ENCODE data around the gene SWAP70.

Gene SWAP70

GRCh38 chr11:9802291-9802861 lies 138.5 kb downstream of the SWAP70 start:
- intact Hi-C loops (cut with DNase I) = no loop called here
- DNase-seq = no peak
